GM19035 (cell line): ENCODE data around the gene TMA7B.
"Not testable (repeated sequence)": the region's sequence is repeated elsewhere in the genome, so short reads cannot be mapped to it uniquely, and the experiment has no call there.

Experiments used
- ATAC-seq: cut with Tn5 transposase; IDR thresholded peaks from one replicate; pipeline ENCODE4 v1.9.1; 2021; ENCODE audit not compliant: unreplicated experiment

The TMA7B gene

DNA sequence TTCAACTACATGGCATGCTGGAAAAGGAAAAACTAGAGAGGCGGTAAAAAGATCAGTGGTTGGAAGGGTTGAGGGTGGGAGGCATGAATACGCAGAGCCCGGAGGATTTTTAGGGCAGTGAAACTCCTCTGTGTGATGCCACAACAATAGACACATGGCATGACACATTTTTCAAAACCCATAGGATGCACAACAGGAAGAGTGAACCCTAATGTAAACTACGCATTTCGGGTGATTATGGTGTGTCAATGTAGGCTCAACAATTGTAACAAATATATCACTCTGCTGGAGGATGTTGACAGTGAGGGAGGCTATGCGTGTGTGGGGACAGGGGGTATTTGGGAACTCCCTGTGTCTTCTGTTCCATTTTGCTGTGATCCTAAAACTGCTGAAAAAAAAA lies 18.9 kb downstream of the TMA7B start:
- no peak for ATAC-seq

GRCh38 chr22:39979458-39979857 lies 19.3 kb downstream of the TMA7B start:
- no peak for ATAC-seq

- no peak for ATAC-seq
These were observed 20.4 kb downstream of the TMA7B start for GRCh38 chr22:39980596-39980995.

- ATAC-seq = no peak
These were observed 23.1 kb downstream of the TMA7B start for GRCh38 chr22:39983346-39983745.

GRCh38 chr22:39984006-39984405 lies 23.8 kb downstream of the TMA7B start:
- no peak for ATAC-seq

DNA sequence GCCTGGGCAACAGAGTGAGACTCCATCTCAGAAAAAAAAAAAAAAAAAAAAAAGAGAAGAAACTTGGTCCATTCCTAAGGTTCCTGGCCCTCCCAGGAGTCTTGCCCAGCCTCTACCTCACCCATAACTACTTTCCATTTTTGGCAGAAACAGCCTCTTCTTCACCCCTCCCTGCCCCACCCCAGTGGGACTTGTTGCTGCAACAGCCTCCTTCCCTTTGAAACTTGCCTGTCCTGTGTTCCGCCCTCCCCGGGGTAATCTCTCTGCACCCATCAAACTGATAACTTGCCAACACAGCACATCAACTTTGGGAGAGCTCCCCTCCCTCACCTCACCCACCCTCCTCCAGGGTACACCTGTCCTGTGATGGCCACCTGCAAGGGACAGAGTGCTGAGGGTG lies 24.5 kb downstream of the TMA7B start:
- ATAC-seq = no peak

DNA sequence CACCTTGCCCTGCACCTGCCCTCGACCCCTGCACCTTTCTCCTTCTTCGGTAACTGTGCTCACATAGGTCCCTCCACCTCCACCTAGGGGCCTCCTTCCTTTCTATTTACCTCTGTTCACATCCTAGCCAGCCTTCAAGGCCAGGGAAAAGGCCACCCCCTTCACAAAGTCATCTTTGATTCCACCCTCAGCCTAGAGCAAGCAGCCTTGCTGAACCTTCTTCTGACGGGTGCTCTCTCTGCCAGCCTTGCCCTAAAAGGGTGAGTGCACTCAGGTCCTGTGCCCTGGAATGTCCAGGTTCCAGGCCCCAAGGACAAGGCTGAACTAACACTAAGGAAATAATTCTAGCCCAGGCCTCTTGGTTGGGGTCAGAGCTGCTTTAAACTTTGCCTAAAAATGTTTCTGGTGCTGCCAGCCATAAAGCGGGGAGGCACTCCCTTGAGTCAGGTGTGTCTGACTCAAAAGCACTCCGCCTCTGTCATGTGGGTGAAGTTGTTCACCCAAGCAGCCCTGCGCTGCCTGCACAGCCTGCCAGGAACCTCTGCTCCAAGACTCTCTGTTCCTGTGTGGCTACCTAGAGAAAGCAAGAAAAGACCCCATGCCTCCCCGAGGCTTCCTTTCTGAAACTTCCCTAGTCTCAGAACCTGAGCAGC lies 25.3 kb downstream of the TMA7B start:
- no peak for ATAC-seq

DNA sequence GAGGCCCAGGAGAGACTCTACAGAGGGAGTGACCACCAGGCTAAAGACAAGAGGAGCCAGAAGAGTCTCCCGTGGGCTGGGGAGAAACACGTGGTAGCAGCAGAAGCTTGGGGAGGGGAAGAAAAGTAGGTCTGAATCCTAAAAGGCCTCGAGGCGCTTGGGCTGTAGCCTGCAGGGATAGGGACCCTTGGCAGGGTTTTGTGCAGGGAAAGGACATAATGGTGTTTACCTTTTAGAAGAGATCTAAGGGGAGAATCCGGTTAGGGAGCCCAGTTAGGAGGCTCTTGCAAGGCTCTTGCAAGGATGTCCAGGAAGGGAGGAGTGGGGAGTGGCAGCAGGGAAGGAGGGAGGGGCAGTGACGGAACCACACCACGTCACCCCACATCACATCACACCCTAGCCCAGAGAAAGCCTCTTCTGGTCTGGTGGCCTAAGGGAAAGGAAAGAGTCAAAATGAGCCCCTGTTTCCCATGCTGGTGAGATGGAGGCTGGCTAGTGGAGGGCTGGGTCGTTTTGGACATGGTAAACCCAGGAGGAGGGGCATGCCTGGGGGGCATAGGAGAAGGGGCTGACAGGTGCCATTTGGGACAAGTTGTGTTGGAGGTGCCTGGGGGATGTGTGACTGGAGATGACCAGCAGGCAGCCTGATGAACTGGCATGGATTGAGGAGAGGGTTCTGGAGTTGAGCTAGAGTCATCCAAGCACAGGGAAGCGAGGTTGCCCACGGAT lies 28.4 kb downstream of the TMA7B start:
- no peak for ATAC-seq

GRCh38 chr22:39989633-39990032 lies 29.4 kb downstream of the TMA7B start:
- no peak for ATAC-seq

GRCh38 chr22:39990686-39991085 lies 30.5 kb downstream of the TMA7B start:
- ATAC-seq = no peak

DNA sequence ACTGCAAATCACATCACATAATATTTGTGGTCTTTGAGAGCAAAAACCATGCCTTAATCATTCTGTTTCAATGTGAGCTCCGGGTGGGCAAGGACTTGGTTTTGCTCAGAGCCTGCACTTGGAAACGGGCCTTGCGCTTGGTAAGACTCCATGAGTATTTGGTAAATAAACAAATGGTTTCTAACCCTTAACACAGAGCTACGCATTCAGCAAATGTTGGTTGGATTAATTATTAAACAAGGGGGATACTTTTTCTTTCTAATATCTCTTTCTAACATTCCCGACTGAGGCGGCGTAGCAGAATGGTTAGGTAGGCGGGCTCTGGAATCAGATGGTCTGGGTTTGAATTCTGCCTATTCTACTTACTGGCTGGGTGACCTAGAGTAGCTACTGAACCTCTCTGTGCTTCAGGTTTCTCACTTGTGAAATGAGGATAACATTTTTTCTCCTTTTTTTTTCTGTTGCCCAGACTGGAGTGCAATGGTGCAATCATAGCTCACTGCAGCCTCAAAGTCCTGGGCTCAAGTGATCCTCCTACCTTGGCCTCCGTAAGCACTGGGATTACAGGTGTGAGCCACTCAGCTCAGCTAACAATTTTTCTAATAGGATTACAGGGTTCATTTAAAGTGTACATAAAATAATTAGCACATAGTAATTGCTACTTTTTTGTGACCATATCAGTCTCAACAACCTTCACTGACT lies 31.1 kb downstream of the TMA7B start:
- no peak for ATAC-seq

- ATAC-seq = no peak
These were observed 32.1 kb downstream of the TMA7B start for GRCh38 chr22:39992088-39992826.

DNA sequence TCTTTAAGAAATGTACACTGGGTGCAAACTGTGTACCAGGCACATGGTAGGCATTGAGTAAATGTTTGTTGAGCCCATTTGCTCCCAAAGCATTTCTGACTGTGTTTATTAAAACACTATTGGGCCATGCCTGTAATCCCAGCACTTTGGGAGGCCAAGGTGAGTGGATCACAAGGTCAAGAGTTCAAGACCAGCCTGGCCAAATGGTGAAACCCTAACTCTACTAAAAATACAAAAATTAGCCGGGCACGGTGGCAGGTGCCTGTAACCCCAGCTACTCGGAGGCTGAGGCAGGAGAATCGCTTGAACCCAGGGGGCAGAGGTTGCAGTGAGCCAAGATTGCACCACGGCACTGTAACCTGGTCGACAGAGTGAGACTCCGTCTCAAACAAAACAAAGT lies 32.7 kb downstream of the TMA7B start:
- ATAC-seq = not testable (repeated sequence)

DNA sequence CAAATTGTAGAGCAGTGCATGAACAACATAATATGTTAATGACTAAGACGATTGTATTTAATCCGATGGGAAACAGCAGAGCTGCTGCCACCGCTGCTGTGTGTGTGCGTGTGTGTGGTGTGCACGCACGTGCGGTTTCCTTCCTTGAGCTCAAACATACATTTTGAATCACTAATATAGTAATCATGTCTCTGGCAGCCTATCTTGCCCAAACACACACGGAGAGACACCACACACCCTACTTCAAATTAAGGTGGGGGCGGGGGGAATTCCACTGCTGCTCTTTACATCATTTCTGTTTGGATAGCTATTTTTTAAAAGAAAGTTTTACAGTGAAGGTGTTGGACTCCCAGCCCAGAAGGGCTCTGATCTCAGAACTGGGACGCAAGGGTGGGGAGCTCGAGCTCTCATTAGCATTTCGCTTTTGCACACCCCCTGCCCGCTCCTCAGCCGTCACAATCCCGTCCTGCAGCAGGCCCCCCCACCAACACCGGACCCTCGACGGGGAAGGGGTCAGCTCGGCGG lies 33.9 kb downstream of the TMA7B start:
- ATAC-seq = no peak

GRCh38 chr22:39994566-39995392 lies 34.6 kb downstream of the TMA7B start, which contains the start of gene FAM83F:
Gene FAM83F (plus strand): TSS chr22:39994954. CDS start chr22:39995043, 89 bp downstream.
- no peak for ATAC-seq

- ATAC-seq = no peak
These were observed 35.4 kb downstream of the TMA7B start for GRCh38 chr22:39995393-39996252.

DNA sequence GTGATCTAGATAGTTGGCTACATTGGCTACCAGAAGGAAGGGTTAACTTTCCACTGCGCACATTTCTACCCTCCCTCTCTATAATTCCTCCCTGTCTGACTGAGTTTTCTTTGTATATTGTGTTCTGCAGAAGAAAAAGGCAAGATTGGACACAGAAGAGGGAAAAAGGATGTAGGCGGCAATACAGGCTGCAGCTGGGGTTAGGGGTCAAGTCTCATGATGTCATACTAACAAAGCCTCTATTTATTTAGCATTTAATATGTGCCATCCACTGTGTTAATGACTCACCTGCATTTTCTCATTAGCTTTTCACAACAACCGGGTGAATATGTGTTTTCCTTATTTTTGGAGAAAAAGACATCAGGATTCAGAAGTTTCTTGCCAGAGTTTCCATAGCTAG lies 36.5 kb downstream of the TMA7B start:
- no peak for ATAC-seq

DNA sequence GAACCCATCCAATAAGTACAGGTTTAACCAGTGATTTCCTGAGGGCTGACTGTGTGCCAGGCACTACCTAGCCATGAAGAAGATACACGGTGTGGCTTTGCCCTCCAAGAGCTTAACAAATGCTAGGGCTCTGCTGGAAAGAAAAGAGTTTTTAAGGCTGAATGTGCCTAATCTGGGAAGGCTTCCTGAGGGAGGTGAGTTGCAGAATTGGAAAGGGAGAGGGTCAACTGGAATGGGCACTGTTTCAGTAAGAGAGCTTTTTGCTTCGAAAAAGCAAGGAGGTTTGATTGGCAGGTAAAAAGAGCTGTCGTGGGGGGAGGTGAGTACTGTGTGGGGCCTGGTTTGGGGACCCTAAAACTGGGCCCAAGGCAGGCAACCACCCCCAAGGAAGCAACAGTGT lies 37.2 kb downstream of the TMA7B start:
- no peak for ATAC-seq
